Panc1 (cell line): ENCODE results near the gene IFFO2. TPM values are rescaled to one million over a fixed set of nuclear protein-coding genes. Genes with fewer than 3 reads are reported as not detected.
A peak's percentile ranks its signal among the peaks of the same experiment; 100 is the strongest.

ENCODE experiments used
- ATAC-seq: fragments of 200-7000 bp; cut with Tn5 transposase; 2 replicates; pipeline ENCODE4 v1.9.1; 2020; ENCODE audit warnings: mild to moderate bottlenecking, moderate library complexity
- BruUV-seq: library from RNA; stranded (reverse); fragments of 400-500 nt; replicated peaks from 2 replicates; lab custom pipeline; 2021; lab: Mats Ljungman, UMichigan
- CTCF ChIA-PET: fragments of 300-600 bp; sonication (Branson Sonifier 250); formaldehyde crosslinking; loops from one replicate; lab custom pipeline; 2022; ENCODE audit warnings: antibody characterized with exemption; lab: Charles Lee
- POLR2A ChIA-PET: fragments of 300-600 bp; sonication (Branson Sonifier 250); formaldehyde crosslinking; loops from one replicate; lab custom pipeline; 2022; ENCODE audit warnings: antibody characterized with exemption; lab: Charles Lee
- DNase-seq: peaks from one replicate; pipeline ENCODE4 v3.0.0-alpha.2; 2010; ENCODE audit warnings: low read depth, low spot score
- H3K27ac ChIP-seq: 2 replicates; pipeline ENCODE4 v1.5.1; 2011; ENCODE audit warnings: mild to moderate bottlenecking, low read length, inconsistent platforms
- H3K27me3 ChIP-seq: fragments of 200-500 bp; sonication (Bioruptor generic); 2 replicates; pipeline ENCODE4 v1.6.0; 2014; ENCODE audit warnings: low read length, inconsistent platforms; ENCODE audit not compliant: control insufficient read depth, insufficient read depth
- H3K36me3 ChIP-seq: fragments of 200-500 bp; sonication (Bioruptor generic); 2 replicates; pipeline ENCODE4 v1.5.1; 2014; ENCODE audit warnings: inconsistent platforms, mild to moderate bottlenecking, low read length, moderate library complexity; ENCODE audit not compliant: control insufficient read depth, insufficient read depth
- H3K4me1 ChIP-seq: 2 replicates; pipeline ENCODE4 v1.5.1; 2011; ENCODE audit warnings: inconsistent platforms, mild to moderate bottlenecking, low read length, moderate library complexity; ENCODE audit not compliant: control insufficient read depth, insufficient read depth
- H3K4me3 ChIP-seq, 2 experiments: 2 replicates each; pipeline ENCODE4 v1.5.1; 2011 to 2012; ENCODE audit warnings: low read depth in 2 of 2, low read length in 2 of 2, mild to moderate bottlenecking in 2 of 2, inconsistent platforms in 1 of 2, moderate library complexity in 1 of 2
- H3K9me3 ChIP-seq: fragments of 200-500 bp; sonication (Bioruptor generic); 2 replicates; pipeline ENCODE4 v1.5.1; 2014; ENCODE audit warnings: low read depth, mild to moderate bottlenecking, inconsistent platforms, low read length, moderate library complexity; ENCODE audit not compliant: control insufficient read depth, insufficient read depth
- POLR2AphosphoS5 ChIP-seq: IDR thresholded peaks from 2 replicates; pipeline ENCODE4 v1.6.1; 2012; ENCODE audit warnings: mild to moderate bottlenecking, low read depth, low read length, moderate library complexity
- SIN3A ChIP-seq: IDR thresholded peaks from 2 replicates; pipeline ENCODE4 v1.6.1; 2012; ENCODE audit warnings: low read depth, mild to moderate bottlenecking, low read length, moderate library complexity, borderline replicate concordance; ENCODE audit not compliant: insufficient read depth
- TCF7L2 ChIP-seq: IDR thresholded peaks from 2 replicates; pipeline ENCODE4 v1.6.1; 2011; ENCODE audit warnings: mild to moderate bottlenecking, low read depth, low read length, inconsistent platforms
- in situ Hi-C: cut with HindIII; loops from 2 replicates; pipeline ENCODE4 v1.10.0; 2016; ENCODE audit warnings: low sequenced_read_pairs, low pct_unique_long_range_greater_than_20kb
- intact Hi-C: fragments of 100-400 bp; cut with micrococcal nuclease; formaldehyde crosslinking; loops from one replicate; pipeline ENCODE4 v1.10.0; 2022; ENCODE audit not compliant: unreplicated experiment
- total RNA-seq: library from RNA; stranded (reverse); gene quantifications from one replicate; pipeline ENCODE4 v1.2.1, GENCODE V29; 2021; ENCODE audit not compliant: unreplicated experiment
- TF ChIP-seq, protein P1 (sequence below): fragments of 450-650 bp; IDR thresholded peaks from 2 replicates; pipeline ENCODE4 v1.5.1; 2017; ENCODE audit warnings: mild to moderate bottlenecking
- TF ChIP-seq, protein P2 (sequence below), 2 experiments: IDR thresholded peaks; 2 replicates each; pipeline ENCODE4 v1.6.1; 2011 to 2012; ENCODE audit warnings: low read depth in 2 of 2, control low read depth in 1 of 2, low read length in 1 of 2, mild to moderate bottlenecking in 1 of 2, moderate library complexity in 1 of 2; ENCODE audit not compliant: insufficient read depth in 1 of 2

The IFFO2 gene
- total RNA-seq, 1 experiment from 2014 or later, result 59.4 TPM

DNA sequence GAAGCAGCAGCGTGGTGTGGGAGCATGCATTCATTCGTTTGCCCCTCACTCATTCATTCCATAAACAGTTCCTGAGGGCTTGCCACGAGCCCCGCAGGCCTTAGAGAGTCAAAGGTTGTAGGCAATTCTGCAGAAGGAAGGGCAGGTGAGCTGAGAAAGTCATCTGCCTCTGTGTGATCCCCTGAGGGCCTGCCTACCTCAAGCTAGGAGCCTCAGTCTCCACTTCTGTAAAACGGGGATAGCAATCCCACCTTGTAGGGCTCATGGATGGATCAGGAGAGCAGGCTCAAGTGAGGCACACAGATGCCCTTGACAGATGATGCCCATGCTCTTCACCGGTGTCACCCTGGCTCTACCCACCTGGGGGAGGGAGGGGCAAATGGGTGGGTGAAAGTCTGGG is 27.5 kb downstream of the IFFO2 start:
- Histone ChIP-seq H3K4me3 (no peak overlapping the region), H3K4me1 (peaks cover 86% of the 10 kb centered on the region), H3K27me3 (no peaks in the 10 kb centered on the region), H3K36me3 (no peaks in the 10 kb centered on the region), H3K9me3 (no peaks in the 10 kb centered on the region), H3K27ac (peak overlapping the region; percentile 95)
- intact Hi-C loops, result no loop called here
- DNase-seq (no peak), ATAC-seq (no peak)
- no TSS peak for BruUV-seq
- in situ Hi-C loops, result no loop called here
- no peak for TF ChIP-seq POLR2AphosphoS5
- TF ChIP-seq SIN3A, result no peak
- TF ChIP-seq, protein P1, sequence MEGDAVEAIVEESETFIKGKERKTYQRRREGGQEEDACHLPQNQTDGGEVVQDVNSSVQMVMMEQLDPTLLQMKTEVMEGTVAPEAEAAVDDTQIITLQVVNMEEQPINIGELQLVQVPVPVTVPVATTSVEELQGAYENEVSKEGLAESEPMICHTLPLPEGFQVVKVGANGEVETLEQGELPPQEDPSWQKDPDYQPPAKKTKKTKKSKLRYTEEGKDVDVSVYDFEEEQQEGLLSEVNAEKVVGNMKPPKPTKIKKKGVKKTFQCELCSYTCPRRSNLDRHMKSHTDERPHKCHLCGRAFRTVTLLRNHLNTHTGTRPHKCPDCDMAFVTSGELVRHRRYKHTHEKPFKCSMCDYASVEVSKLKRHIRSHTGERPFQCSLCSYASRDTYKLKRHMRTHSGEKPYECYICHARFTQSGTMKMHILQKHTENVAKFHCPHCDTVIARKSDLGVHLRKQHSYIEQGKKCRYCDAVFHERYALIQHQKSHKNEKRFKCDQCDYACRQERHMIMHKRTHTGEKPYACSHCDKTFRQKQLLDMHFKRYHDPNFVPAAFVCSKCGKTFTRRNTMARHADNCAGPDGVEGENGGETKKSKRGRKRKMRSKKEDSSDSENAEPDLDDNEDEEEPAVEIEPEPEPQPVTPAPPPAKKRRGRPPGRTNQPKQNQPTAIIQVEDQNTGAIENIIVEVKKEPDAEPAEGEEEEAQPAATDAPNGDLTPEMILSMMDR, result no peak
- TF ChIP-seq, protein P2, sequence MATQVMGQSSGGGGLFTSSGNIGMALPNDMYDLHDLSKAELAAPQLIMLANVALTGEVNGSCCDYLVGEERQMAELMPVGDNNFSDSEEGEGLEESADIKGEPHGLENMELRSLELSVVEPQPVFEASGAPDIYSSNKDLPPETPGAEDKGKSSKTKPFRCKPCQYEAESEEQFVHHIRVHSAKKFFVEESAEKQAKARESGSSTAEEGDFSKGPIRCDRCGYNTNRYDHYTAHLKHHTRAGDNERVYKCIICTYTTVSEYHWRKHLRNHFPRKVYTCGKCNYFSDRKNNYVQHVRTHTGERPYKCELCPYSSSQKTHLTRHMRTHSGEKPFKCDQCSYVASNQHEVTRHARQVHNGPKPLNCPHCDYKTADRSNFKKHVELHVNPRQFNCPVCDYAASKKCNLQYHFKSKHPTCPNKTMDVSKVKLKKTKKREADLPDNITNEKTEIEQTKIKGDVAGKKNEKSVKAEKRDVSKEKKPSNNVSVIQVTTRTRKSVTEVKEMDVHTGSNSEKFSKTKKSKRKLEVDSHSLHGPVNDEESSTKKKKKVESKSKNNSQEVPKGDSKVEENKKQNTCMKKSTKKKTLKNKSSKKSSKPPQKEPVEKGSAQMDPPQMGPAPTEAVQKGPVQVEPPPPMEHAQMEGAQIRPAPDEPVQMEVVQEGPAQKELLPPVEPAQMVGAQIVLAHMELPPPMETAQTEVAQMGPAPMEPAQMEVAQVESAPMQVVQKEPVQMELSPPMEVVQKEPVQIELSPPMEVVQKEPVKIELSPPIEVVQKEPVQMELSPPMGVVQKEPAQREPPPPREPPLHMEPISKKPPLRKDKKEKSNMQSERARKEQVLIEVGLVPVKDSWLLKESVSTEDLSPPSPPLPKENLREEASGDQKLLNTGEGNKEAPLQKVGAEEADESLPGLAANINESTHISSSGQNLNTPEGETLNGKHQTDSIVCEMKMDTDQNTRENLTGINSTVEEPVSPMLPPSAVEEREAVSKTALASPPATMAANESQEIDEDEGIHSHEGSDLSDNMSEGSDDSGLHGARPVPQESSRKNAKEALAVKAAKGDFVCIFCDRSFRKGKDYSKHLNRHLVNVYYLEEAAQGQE (IDR thresholded peaks at IDR 0.05; ENCODE audit: insufficient read depth in 1 of 2, low read depth in 2 of 2, low read length in 1 of 2), result no peak
- no peak for TF ChIP-seq TCF7L2
- POLR2A ChIA-PET, result no interaction called here
- CTCF ChIA-PET, result no interaction called here

DNA sequence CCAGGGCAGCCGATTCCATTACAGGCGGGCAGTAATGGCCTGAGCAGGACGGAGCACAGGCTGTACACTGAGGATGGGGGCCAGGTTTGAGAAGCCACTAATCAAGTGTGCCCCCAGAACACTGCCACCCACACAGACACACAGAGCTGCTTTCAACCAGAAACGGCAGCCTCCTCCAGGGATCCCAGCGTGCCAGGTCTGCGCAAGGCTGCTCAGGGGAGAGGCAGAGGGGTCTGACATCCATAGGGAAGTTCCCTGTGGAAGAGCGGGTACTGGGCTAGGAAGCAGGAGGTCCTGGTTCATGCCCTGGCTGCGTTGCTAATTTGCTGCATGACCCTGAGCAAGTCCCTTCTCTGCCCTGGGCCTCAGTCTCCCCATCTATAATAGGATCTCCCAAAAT is 28.1 kb downstream of the IFFO2 start:
- no peak for DNase-seq
- POLR2A ChIA-PET, result interaction anchor here (1.0 kb wide), 1 partner anchor 10 kb away, joined by 3 read pairs; no protein-coding TSS in a partner anchor
- TF ChIP-seq, protein P2 (IDR thresholded peaks at IDR 0.05; ENCODE audit: insufficient read depth in 1 of 2, low read depth in 2 of 2, low read length in 1 of 2), result no peak
- no peak for TF ChIP-seq POLR2AphosphoS5
- no peak for TF ChIP-seq SIN3A
- no peak for TF ChIP-seq TCF7L2
- TF ChIP-seq, protein P1, result no peak
- ATAC-seq, result peak; percentile 9
- H3K4me3 ChIP-seq, result no peak overlapping the region
- peaks cover 86% of the 10 kb centered on the region for H3K4me1 ChIP-seq
- no peaks in the 10 kb centered on the region for H3K36me3 ChIP-seq
- H3K27me3 ChIP-seq, result no peaks in the 10 kb centered on the region
- H3K27ac ChIP-seq, result peak overlapping the region; percentile 95
- CTCF ChIA-PET, result interaction anchor here (2.4 kb wide), 1 partner anchor 15 kb away, joined by 15 read pairs; no protein-coding TSS in a partner anchor
- intact Hi-C loops (no loop called here), in situ Hi-C loops (no loop called here)
- H3K9me3 ChIP-seq, result no peaks in the 10 kb centered on the region
- no TSS peak for BruUV-seq
